Measurements from ENCODE around the gene ARNT2. TPM values are rescaled to one million over a fixed set of nuclear protein-coding genes. Genes with fewer than 3 reads are reported as not detected.

Gene ARNT2
- total and polyA plus RNA-seq, 12 donors, result 0.71 to 6.7 (median 4.0) TPM

DNA sequence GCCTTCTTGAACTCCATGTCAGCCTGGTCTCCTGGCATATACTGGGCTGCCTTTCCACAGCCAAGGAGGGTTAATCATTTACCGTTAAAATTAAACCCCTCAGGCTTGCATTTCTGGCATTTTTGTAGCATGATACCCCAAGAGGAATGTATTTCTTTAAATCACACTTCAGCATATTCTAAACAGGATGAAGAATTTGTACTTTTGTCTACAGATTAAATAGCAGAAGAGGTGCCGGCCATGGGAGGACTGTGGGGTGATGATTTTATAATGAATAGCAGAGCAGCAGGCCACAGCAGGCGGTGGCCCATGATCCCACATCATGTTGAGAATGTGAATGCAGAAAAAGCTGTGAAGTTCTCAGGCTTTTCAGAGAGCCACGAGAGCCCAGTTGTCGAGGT is 90.2 kb downstream of the ARNT2 start:
- 69 to 74% methylated on average over 5 of the region's 5 CpGs for WGBS, 2 donors
- peaks cover under 1 to 12% (median 6%) of the 10 kb centered on the region in 9 donors for H3K4me1 ChIP-seq
- no peak overlapping the region for H3K27ac ChIP-seq
- TF ChIP-seq, protein P1, sequence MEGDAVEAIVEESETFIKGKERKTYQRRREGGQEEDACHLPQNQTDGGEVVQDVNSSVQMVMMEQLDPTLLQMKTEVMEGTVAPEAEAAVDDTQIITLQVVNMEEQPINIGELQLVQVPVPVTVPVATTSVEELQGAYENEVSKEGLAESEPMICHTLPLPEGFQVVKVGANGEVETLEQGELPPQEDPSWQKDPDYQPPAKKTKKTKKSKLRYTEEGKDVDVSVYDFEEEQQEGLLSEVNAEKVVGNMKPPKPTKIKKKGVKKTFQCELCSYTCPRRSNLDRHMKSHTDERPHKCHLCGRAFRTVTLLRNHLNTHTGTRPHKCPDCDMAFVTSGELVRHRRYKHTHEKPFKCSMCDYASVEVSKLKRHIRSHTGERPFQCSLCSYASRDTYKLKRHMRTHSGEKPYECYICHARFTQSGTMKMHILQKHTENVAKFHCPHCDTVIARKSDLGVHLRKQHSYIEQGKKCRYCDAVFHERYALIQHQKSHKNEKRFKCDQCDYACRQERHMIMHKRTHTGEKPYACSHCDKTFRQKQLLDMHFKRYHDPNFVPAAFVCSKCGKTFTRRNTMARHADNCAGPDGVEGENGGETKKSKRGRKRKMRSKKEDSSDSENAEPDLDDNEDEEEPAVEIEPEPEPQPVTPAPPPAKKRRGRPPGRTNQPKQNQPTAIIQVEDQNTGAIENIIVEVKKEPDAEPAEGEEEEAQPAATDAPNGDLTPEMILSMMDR (IDR thresholded peaks at IDR 0.05), result no peak
- H3K4me3 ChIP-seq, result no peak overlapping the region
- H3K27me3 ChIP-seq, result no peaks in the 10 kb centered on the region
- ATAC-seq, result no peak
- H3K36me3 ChIP-seq, result no peaks in the 10 kb centered on the region
- intact Hi-C loops (cut with DNase I), result no loop called here
- no peaks in the 10 kb centered on the region for H3K9me3 ChIP-seq
- DNase-seq, result no peak

DNA sequence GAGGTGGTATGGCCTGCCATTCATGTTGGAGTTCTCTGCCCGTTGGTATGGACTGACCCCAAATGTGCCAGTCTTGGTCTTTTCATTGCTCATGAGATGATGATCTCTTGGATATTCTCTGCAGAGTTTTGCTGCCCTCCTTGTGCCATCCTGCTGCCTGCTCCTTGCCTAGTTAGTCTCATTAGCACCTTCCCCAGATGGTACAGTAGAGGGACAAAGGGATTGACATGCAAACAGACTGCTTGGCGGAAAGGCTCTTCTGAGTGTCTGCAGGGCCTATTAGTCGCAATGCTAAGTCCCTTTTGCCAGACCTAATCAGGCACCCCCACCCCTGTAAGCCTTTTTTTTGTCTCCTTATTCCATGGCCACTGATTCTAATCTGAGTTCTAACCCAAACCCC is 90.6 kb downstream of the ARNT2 start:
- Histone ChIP-seq H3K4me3 (no peak overlapping the region), H3K27me3 (no peaks in the 10 kb centered on the region), H3K4me1 (peaks cover 0 to 8% (median 2%) of the 10 kb centered on the region in 9 donors), H3K27ac (no peak overlapping the region), H3K36me3 (no peaks in the 10 kb centered on the region), H3K9me3 (no peaks in the 10 kb centered on the region)
- 82 to 91% methylated on average over 3 of the region's 3 CpGs for WGBS, 2 donors
- DNase-seq (no peak), ATAC-seq (no peak)
- TF ChIP-seq, protein P1 (IDR thresholded peaks at IDR 0.05), result no peak
- intact Hi-C loops (cut with DNase I), result no loop called here

DNA sequence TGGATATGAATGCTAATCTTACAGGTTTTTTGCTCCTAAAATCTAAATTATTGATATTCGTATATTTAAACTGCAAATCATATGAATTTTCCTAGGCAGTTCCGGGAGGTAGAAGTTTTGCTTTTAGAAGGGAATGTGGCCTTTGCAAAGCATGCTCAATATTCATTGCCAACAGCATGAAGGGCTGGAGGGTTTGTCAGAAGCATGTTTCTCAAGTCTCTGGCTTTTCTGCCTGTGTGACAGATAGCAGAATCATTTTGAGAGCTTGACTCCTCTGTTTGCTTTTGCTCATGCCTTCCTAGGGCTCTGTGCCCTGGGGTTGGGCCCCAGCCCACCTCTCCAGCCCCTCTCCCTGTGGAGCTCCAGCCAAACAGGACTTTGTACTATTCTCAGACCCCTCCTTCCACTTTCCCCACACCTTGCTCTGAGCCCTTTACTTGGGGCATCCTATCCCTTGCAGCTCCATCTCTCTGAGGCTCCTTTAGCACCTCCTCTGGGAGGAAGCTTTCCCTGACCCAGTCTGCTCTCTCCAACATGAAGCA is 91.3 kb downstream of the ARNT2 start:
- intact Hi-C loops (cut with DNase I), result no loop called here
- H3K9me3 ChIP-seq, result no peaks in the 10 kb centered on the region
- no peaks in the 10 kb centered on the region for H3K36me3 ChIP-seq
- peak in 1 of 8 donors; percentile 26 for ATAC-seq
- DNase-seq, result no peak
- 85 to 95% methylated on average over 2 of the region's 2 CpGs for WGBS, 2 donors
- peaks cover 0 to 8% (median 0%) of the 10 kb centered on the region in 9 donors for H3K4me1 ChIP-seq
- TF ChIP-seq, protein P1 (IDR thresholded peaks at IDR 0.05), result no peak
- H3K27me3 ChIP-seq, result no peaks in the 10 kb centered on the region
- no peak overlapping the region for H3K4me3 ChIP-seq
- H3K27ac ChIP-seq, result no peak overlapping the region

DNA sequence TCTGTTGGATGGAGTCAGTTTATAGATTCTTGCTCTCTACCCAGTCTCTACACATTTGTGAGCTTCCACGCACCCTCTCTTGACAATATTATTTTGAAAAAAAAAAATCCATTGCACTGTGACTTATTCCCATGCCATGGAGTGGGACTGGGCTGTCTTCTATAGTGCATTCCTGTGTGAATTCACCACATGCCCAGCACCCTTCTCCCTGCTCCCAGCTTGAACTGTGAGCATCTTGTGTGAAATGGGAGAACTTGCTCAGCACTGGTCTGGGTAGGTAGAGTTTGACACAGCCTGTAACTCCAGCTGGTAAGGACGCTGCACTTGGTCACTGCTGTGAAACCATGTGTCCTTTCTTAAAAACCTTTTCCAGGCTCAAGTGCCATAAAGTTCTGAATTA is 91.9 kb downstream of the ARNT2 start:
- ATAC-seq, result no peak
- peaks cover 0 to 8% (median 0%) of the 10 kb centered on the region in 9 donors for H3K4me1 ChIP-seq
- H3K27ac ChIP-seq, result no peak overlapping the region
- TF ChIP-seq, protein P1 (IDR thresholded peaks at IDR 0.05), result no peak
- no peaks in the 10 kb centered on the region for H3K27me3 ChIP-seq
- H3K9me3 ChIP-seq, result no peaks in the 10 kb centered on the region
- H3K4me3 ChIP-seq, result no peak overlapping the region
- no peak for DNase-seq
- WGBS, 2 donors, result 92 to 93% methylated on average over 2 of the region's 2 CpGs
- H3K36me3 ChIP-seq, result no peaks in the 10 kb centered on the region
- intact Hi-C loops (cut with DNase I), result no loop called here
